Kidney (tissue), 14 donors: ENCODE measurements around the gene POGK. TPM values are rescaled to one million over a fixed set of nuclear protein-coding genes. Genes with fewer than 3 reads are reported as not detected.

Experiments used
- DNase-seq, 5 donors: peaks; one replicate each; pipeline ENCODE4 v3.0.0-alpha.2; 2013 to 2020
- FAIRE-seq: peaks from 2 replicates; lab custom pipeline; 2012; peaks lifted over from hg19 to GRCh38; lab: Jason Lieb, UNC
- H3K27ac ChIP-seq, 2 donors: one replicate each; pipeline ENCODE4 v1.7.0; 2013; ENCODE audit warnings: low read depth in 2 of 2, low read length in 2 of 2, inconsistent platforms in 1 of 2
- H3K27me3 ChIP-seq: one replicate; pipeline ENCODE4 v1.7.1; 2013; ENCODE audit warnings: low read length, inconsistent platforms; ENCODE audit not compliant: control insufficient read depth, insufficient read depth
- H3K36me3 ChIP-seq, 3 donors: one replicate each; pipeline versions ENCODE4 v1.7.0 to v1.7.1; 2013; ENCODE audit warnings: low read length in 3 of 3, control low read depth in 1 of 3, inconsistent platforms in 1 of 3; ENCODE audit not compliant: insufficient read depth in 3 of 3, control insufficient read depth in 2 of 3
- H3K4me1 ChIP-seq, 3 donors: one replicate each; pipeline versions ENCODE4 v1.7.0 to v1.7.1; 2013; ENCODE audit warnings: low read length in 3 of 3, inconsistent platforms in 1 of 3, low read depth in 1 of 3; ENCODE audit not compliant: control insufficient read depth in 2 of 3, insufficient read depth in 2 of 3
- H3K4me3 ChIP-seq, 3 donors: one replicate each; pipeline versions ENCODE4 v1.7.0 to v1.8.1; 2013; ENCODE audit warnings: low read length in 3 of 3, control low read depth in 1 of 3, inconsistent platforms in 1 of 3
- H3K9ac ChIP-seq, 3 donors: one replicate each; pipeline versions ENCODE4 v1.7.0 to v1.7.1; 2013; ENCODE audit warnings: low read length in 3 of 3, control low read depth in 1 of 3, inconsistent platforms in 1 of 3
- H3K9me3 ChIP-seq, 3 donors: one replicate each; pipeline versions ENCODE4 v1.7.0 to v1.7.1; 2013; ENCODE audit warnings: low read length in 3 of 3, control low read depth in 1 of 3, inconsistent platforms in 1 of 3; ENCODE audit not compliant: control insufficient read depth in 2 of 3, insufficient read depth in 1 of 3
- CTCF ChIP-seq: IDR thresholded peaks from 3 replicates; pipeline ENCODE4 v1.5.1; 2012; ENCODE audit warnings: mild to moderate bottlenecking, moderate library complexity, borderline replicate concordance; ENCODE audit not compliant: insufficient read depth; ENCODE audit errors: extremely low read depth
- intact Hi-C: fragments of 100-400 bp; cut with DNase I; formaldehyde crosslinking; loops from one replicate; pipeline ENCODE4 v1.11.1; 2022
- polyA plus RNA-seq: library from polyadenylated mRNA; stranded (reverse); fragments of 350-450 nt; fragmentation: Illumina TruSeq; extraction: RNeasy Lipid Tissue Mini Kit (QIAGEN cat#74804); gene quantifications from one replicate; pipeline ENCODE4 v1.2.3, GENCODE V29; 2014; ENCODE audit warnings: low read depth, low replicate concordance; ENCODE audit not compliant: insufficient read depth
- total RNA-seq: library from RNA; stranded (reverse); fragmentation: NEBNext Ultra II Directional; extraction: Animal tissue kit (Norgen Biotek cat#: 25700); gene quantifications from one replicate; pipeline ENCODE4 v1.2.1, GENCODE V29; 2021
- donor health status: control.
- donor health status: control.
- donor health status: control.
- donor health status: control.
- donor health status: control.
- donor health status: DM: yes; HTN: yes; CAD: no.
- donor health status: Normal renal cell carcinoma (clear cell type).

The POGK gene
- total and polyA plus RNA-seq, 2 donors from 2014 or later: 13.1 to 40.7 TPM

GRCh38 chr1:166902279-166902678, 63.0 kb downstream of the POGK start:
- FAIRE-seq (no peak), DNase-seq (no peak)
- Histone ChIP-seq H3K9me3 (no peaks in the 10 kb centered on the region), H3K9ac (no peak overlapping the region), H3K4me1 (no peaks in the 10 kb centered on the region), H3K36me3 (no peaks in the 10 kb centered on the region), H3K27ac (no peak overlapping the region), H3K27me3 (no peaks in the 10 kb centered on the region), H3K4me3 (no peak overlapping the region)
- no peak for TF ChIP-seq CTCF
- intact Hi-C loops: no loop called here

- no peaks in the 10 kb centered on the region for H3K27me3 ChIP-seq
- H3K9me3 ChIP-seq: no peaks in the 10 kb centered on the region
- no peaks in the 10 kb centered on the region for H3K36me3 ChIP-seq
- no peak overlapping the region for H3K27ac ChIP-seq
- TF ChIP-seq CTCF: no peak
- no peak for FAIRE-seq
- H3K9ac ChIP-seq: no peak overlapping the region
- intact Hi-C loops: no loop called here
- no peaks in the 10 kb centered on the region for H3K4me1 ChIP-seq
- DNase-seq: peak in 1 of 5 donors; percentile 11
- H3K4me3 ChIP-seq: no peak overlapping the region
Observed at GRCh38 chr1:166903232-166903631, 64.0 kb downstream of the POGK start.

GRCh38 chr1:166905136-166905535, 65.9 kb downstream of the POGK start:
- peak in 1 of 5 donors; percentile 54 for DNase-seq
- Histone ChIP-seq H3K36me3 (no peaks in the 10 kb centered on the region), H3K27ac (no peak overlapping the region), H3K9ac (no peak overlapping the region), H3K4me1 (no peaks in the 10 kb centered on the region), H3K9me3 (no peaks in the 10 kb centered on the region), H3K27me3 (no peaks in the 10 kb centered on the region), H3K4me3 (no peak overlapping the region)
- no peak for TF ChIP-seq CTCF
- intact Hi-C loops: no loop called here
- FAIRE-seq: no peak

- Histone ChIP-seq H3K4me3 (no peak overlapping the region), H3K27me3 (no peaks in the 10 kb centered on the region), H3K4me1 (no peaks in the 10 kb centered on the region), H3K27ac (no peak overlapping the region), H3K9ac (no peak overlapping the region), H3K9me3 (no peaks in the 10 kb centered on the region), H3K36me3 (no peaks in the 10 kb centered on the region)
- intact Hi-C loops: no loop called here
- DNase-seq: no peak
- TF ChIP-seq CTCF: no peak
- no peak for FAIRE-seq
Observed at GRCh38 chr1:166905900-166906299, 66.6 kb downstream of the POGK start.
